ENCODE results near the gene ZNF79. TPM values are rescaled to one million over a fixed set of nuclear protein-coding genes. Genes with fewer than 3 reads are reported as not detected.

ZNF79 gene
- total RNA-seq, 1 donor from 2014 or later = 7.9 TPM

DNA sequence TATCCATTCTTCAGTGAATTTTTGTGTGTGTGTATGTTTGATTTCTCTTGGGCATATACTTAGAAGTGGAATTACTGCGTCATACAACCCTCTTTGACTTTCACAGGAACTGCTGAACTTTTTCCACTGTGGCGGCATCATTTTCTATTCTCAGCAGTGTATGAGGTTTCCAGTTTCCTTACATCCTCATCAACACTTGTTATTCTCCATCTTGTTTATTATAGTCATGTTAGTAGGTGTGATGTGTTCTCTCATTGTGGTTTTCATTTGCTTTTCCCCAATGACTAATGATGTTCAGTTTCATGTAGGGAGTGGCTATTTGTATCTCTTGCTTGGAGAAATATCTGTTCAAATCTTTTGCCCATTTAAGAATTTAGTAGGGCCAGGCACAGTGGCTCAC lies 2.6 kb downstream of the ZNF79 start:
- peaks cover 14% of the 10 kb centered on the region for H3K36me3 Mint-ChIP-seq (ENCODE audit: low read depth)

DNA sequence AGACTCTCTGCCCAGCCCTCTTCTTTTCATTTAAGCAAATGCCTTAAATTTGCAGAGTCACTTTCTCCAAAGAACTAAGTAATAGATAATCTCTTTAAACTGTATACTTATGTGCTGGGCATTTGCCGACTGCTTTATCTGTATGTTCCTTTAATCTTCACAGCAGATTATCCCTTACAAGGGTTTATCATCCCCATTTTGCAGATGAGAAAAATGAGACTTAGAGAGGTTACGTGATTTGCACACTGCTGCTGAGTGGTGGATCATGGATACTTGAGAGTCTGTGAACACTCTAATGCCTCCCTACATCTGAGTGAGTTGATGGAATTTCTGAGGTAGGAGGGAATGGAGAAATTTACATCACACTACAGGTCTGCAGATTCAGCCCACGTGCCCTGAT lies 4.2 kb downstream of the ZNF79 start:
- Mint-ChIP-seq H3K36me3 (ENCODE audit: low read depth) (peaks cover 17% of the 10 kb centered on the region), H3K4me3 (ENCODE audit: unreplicated experiment) (no peak overlapping the region), H3K27me3 (ENCODE audit: low read depth) (no peaks in the 10 kb centered on the region), H3K4me1 (ENCODE audit: low read depth) (peaks cover 29% of the 10 kb centered on the region), H3K9me3 (ENCODE audit: low read depth) (no peaks in the 10 kb centered on the region), H3K27ac (ENCODE audit: unreplicated experiment) (no peak overlapping the region)
- TF ChIP-seq, protein P1, sequence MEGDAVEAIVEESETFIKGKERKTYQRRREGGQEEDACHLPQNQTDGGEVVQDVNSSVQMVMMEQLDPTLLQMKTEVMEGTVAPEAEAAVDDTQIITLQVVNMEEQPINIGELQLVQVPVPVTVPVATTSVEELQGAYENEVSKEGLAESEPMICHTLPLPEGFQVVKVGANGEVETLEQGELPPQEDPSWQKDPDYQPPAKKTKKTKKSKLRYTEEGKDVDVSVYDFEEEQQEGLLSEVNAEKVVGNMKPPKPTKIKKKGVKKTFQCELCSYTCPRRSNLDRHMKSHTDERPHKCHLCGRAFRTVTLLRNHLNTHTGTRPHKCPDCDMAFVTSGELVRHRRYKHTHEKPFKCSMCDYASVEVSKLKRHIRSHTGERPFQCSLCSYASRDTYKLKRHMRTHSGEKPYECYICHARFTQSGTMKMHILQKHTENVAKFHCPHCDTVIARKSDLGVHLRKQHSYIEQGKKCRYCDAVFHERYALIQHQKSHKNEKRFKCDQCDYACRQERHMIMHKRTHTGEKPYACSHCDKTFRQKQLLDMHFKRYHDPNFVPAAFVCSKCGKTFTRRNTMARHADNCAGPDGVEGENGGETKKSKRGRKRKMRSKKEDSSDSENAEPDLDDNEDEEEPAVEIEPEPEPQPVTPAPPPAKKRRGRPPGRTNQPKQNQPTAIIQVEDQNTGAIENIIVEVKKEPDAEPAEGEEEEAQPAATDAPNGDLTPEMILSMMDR (IDR thresholded peaks at IDR 0.05) = no peak
- no peak for DNase-seq (ENCODE audit: low spot score)

More for the DNA sequence above, 2.6 kb downstream of the ZNF79 start:
- Mint-ChIP-seq H3K4me3 (ENCODE audit: unreplicated experiment) (peak overlapping the region; percentile 32), H3K4me1 (ENCODE audit: low read depth) (peaks cover 39% of the 10 kb centered on the region), H3K27ac (ENCODE audit: unreplicated experiment) (no peak overlapping the region), H3K27me3 (ENCODE audit: low read depth) (no peaks in the 10 kb centered on the region), H3K9me3 (ENCODE audit: low read depth) (no peaks in the 10 kb centered on the region)
- no peak for DNase-seq (ENCODE audit: low spot score)
- TF ChIP-seq, protein P1 (IDR thresholded peaks at IDR 0.05) = no peak

DNA sequence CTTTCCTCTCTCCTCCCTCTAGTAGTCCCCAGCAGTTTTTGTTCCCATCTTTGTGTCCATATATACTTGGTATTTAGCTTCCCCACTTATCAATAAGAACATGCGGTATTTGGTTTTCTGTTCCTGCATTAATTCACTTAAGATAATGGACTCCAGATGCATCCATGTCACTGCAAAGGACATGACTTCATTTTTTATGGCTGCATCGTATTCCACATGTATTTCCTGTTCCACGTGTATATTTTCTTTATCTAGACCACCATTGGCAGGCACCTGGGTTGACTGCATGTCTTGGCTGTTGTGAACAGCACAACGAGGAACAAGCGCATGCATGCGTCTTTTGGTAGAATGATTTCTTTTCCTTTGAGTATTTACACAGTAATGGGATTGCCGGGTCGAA lies 6.2 kb downstream of the ZNF79 start:
- TF ChIP-seq, protein P1 (IDR thresholded peaks at IDR 0.05) = no peak
- no peaks in the 10 kb centered on the region for H3K27me3 Mint-ChIP-seq (ENCODE audit: low read depth)
- no peak for DNase-seq (ENCODE audit: low spot score)
- peaks cover 15% of the 10 kb centered on the region for H3K4me1 Mint-ChIP-seq (ENCODE audit: low read depth)
- no peak overlapping the region for H3K27ac Mint-ChIP-seq (ENCODE audit: unreplicated experiment)
- peaks cover 35% of the 10 kb centered on the region for H3K36me3 Mint-ChIP-seq (ENCODE audit: low read depth)
- H3K9me3 Mint-ChIP-seq (ENCODE audit: low read depth) = no peaks in the 10 kb centered on the region
- no peak overlapping the region for H3K4me3 Mint-ChIP-seq (ENCODE audit: unreplicated experiment)

DNA sequence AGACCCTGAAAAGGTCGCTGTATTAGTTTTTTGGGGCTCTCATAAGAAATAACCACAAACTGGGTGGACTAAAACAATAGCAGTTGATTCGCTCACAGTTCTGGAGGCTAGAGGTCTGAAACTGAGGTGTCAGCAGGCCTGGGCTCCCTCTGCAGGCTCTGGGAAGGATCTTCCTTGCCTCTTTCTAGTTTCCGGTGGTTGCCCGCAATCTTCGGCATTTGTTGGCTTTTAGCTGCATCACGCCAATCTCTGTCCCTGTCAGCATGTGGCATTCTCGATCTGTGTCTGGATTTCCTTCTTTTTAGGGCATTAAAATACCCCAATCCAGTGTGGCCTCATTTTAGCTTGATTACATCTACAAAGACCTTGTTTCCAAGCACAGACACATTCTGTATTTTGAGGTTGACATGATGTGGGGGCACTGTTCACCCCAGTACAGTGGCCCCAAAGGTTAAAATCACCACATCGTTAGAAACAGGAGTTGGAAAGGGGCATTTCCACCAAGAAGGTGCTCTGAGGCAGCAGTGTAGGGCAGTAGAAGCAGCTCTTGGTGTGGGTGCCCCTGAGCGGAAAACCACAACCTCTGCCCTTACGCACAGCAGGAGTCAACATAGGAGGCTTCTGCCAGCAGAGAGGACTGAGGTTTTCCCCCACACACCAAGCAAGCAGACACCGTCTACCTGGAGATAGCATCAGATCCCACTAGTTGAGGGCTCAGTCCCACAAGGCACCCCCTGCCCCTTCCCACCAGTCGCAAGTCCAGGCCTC lies 13.5 kb downstream of the ZNF79 start:
- Mint-ChIP-seq H3K36me3 (ENCODE audit: low read depth) (peaks cover 59% of the 10 kb centered on the region), H3K27ac (ENCODE audit: unreplicated experiment) (no peak overlapping the region), H3K27me3 (ENCODE audit: low read depth) (no peaks in the 10 kb centered on the region), H3K9me3 (ENCODE audit: low read depth) (no peaks in the 10 kb centered on the region), H3K4me3 (ENCODE audit: unreplicated experiment) (no peak overlapping the region), H3K4me1 (ENCODE audit: low read depth) (no peaks in the 10 kb centered on the region)
- DNase-seq (ENCODE audit: low spot score) = no peak
- TF ChIP-seq, protein P1 (IDR thresholded peaks at IDR 0.05) = peak; percentile 31

DNA sequence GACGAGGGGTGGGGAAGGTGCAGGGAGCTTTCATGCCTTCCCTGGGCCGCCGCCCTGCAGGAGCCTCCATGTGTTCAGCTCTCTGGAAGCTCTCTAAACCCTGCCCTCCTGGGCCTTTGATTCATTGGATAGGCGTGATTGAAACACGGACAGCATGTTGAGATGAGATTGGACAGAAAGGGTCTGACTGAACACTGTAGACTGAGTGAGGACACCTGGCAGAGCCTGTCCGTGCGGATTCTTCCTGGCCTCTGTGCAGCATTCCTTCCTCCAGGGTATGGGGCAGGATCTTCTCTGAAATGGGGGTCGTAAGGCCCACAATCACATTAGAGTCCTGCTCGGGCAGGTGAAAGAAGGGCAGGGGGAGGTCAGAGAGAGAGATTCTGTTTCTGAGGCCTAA lies 14.2 kb downstream of the ZNF79 start:
- H3K27me3 Mint-ChIP-seq (ENCODE audit: low read depth) = no peaks in the 10 kb centered on the region
- no peak overlapping the region for H3K4me3 Mint-ChIP-seq (ENCODE audit: unreplicated experiment)
- no peaks in the 10 kb centered on the region for H3K4me1 Mint-ChIP-seq (ENCODE audit: low read depth)
- peaks cover 62% of the 10 kb centered on the region for H3K36me3 Mint-ChIP-seq (ENCODE audit: low read depth)
- no peak for DNase-seq (ENCODE audit: low spot score)
- TF ChIP-seq, protein P1 (IDR thresholded peaks at IDR 0.05) = no peak
- H3K9me3 Mint-ChIP-seq (ENCODE audit: low read depth) = no peaks in the 10 kb centered on the region
- no peak overlapping the region for H3K27ac Mint-ChIP-seq (ENCODE audit: unreplicated experiment)
